KMS-11 (cell line): ENCODE data around the gene PPP1R14D.

Source experiments
- H2AFZ ChIP-seq: fragments of 200-600 bp; sonication (generic); 2 replicates; pipeline ENCODE4 v1.6.1; 2016; ENCODE audit warnings: antibody characterized with exemption, mixed run types, low read depth
- H3K27ac ChIP-seq: fragments of 200-600 bp; sonication (generic); 2 replicates; pipeline ENCODE4 v1.6.1; 2016; ENCODE audit warnings: mild to moderate bottlenecking, mixed run types
- H3K27me3 ChIP-seq: fragments of 200-600 bp; sonication (generic); 2 replicates; pipeline ENCODE4 v1.6.1; 2017; ENCODE audit warnings: mild to moderate bottlenecking, low read depth, mixed run types, moderate library complexity; ENCODE audit not compliant: insufficient read depth
- H3K36me3 ChIP-seq: fragments of 200-600 bp; sonication (generic); 2 replicates; pipeline ENCODE4 v1.6.1; 2017; ENCODE audit warnings: mild to moderate bottlenecking, mixed run types; ENCODE audit not compliant: insufficient read depth
- H3K4me1 ChIP-seq: fragments of 200-600 bp; sonication (generic); 2 replicates; pipeline ENCODE4 v1.6.1; 2016; ENCODE audit warnings: mild to moderate bottlenecking, low read depth, mixed run types; ENCODE audit not compliant: poor library complexity, severe bottlenecking
- H3K4me2 ChIP-seq: fragments of 200-600 bp; sonication (generic); 2 replicates; pipeline ENCODE4 v1.7.0; 2016; ENCODE audit warnings: mild to moderate bottlenecking, mixed run types
- H3K4me3 ChIP-seq: fragments of 200-600 bp; sonication (generic); IDR thresholded peaks from 2 replicates; pipeline ENCODE4 v1.6.1; 2017; ENCODE audit warnings: low read depth, low read length, mixed read lengths; ENCODE audit not compliant: insufficient read depth
- H3K79me2 ChIP-seq: fragments of 200-600 bp; sonication (generic); 2 replicates; pipeline ENCODE4 v1.6.1; 2016; ENCODE audit warnings: low read depth, mixed run types; ENCODE audit not compliant: insufficient read depth
- H3K9ac ChIP-seq: fragments of 200-600 bp; sonication (generic); 2 replicates; pipeline ENCODE4 v1.6.1; 2016; ENCODE audit warnings: mild to moderate bottlenecking, mixed run types
- H4K20me1 ChIP-seq: fragments of 200-600 bp; sonication (generic); 2 replicates; pipeline ENCODE4 v1.6.1; 2016; ENCODE audit warnings: mild to moderate bottlenecking, mixed run types; ENCODE audit not compliant: insufficient read depth
- TF ChIP-seq, protein P1 (sequence below): fragments of 200-600 bp; sonication (generic); conservative IDR thresholded peaks from 2 replicates; pipeline ENCODE4 v1.6.1; 2017; ENCODE audit warnings: low read depth, mild to moderate bottlenecking, antibody characterized with exemption, low read length, moderate library complexity, mixed read lengths

The PPP1R14D gene

DNA sequence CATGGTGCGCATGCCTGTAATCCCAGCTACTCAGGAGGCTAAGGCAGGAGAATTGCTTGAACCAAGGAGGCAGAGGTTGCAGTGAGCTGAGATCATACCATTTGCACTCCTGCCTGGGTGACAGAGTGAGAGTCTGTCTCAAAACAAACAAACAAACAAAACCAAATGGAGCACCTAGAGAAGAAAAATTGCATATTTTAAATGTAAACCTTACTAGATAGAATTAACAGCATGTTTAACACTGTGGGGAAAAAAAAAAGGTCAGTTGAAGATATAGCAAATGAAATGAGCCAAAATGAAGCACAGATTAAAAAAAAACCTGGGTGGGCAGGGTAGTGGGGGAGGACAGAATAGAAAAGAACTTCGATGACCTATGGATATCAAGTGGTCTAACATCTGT lies 7.3 kb downstream of the PPP1R14D start:
- TF ChIP-seq, protein P1, sequence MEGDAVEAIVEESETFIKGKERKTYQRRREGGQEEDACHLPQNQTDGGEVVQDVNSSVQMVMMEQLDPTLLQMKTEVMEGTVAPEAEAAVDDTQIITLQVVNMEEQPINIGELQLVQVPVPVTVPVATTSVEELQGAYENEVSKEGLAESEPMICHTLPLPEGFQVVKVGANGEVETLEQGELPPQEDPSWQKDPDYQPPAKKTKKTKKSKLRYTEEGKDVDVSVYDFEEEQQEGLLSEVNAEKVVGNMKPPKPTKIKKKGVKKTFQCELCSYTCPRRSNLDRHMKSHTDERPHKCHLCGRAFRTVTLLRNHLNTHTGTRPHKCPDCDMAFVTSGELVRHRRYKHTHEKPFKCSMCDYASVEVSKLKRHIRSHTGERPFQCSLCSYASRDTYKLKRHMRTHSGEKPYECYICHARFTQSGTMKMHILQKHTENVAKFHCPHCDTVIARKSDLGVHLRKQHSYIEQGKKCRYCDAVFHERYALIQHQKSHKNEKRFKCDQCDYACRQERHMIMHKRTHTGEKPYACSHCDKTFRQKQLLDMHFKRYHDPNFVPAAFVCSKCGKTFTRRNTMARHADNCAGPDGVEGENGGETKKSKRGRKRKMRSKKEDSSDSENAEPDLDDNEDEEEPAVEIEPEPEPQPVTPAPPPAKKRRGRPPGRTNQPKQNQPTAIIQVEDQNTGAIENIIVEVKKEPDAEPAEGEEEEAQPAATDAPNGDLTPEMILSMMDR: no peak
- Histone ChIP-seq H3K4me3 (no peak overlapping the region), H3K36me3 (no peaks in the 10 kb centered on the region), H2AFZ (no peak overlapping the region), H3K4me2 (no peak overlapping the region), H3K4me1 (no peaks in the 10 kb centered on the region), H4K20me1 (no peaks in the 10 kb centered on the region), H3K9ac (no peak overlapping the region), H3K27ac (no peak overlapping the region), H3K27me3 (no peaks in the 10 kb centered on the region), H3K79me2 (no peaks in the 10 kb centered on the region)

- H3K9ac ChIP-seq: no peak overlapping the region
- TF ChIP-seq, protein P1: no peak
- H3K4me2 ChIP-seq: no peak overlapping the region
- no peaks in the 10 kb centered on the region for H3K27me3 ChIP-seq
- H4K20me1 ChIP-seq: no peaks in the 10 kb centered on the region
- no peaks in the 10 kb centered on the region for H3K36me3 ChIP-seq
- H2AFZ ChIP-seq: no peak overlapping the region
- H3K79me2 ChIP-seq: no peaks in the 10 kb centered on the region
- H3K4me1 ChIP-seq: peaks cover 4% of the 10 kb centered on the region
- no peak overlapping the region for H3K4me3 ChIP-seq
- no peak overlapping the region for H3K27ac ChIP-seq
Measured at GRCh38 chr15:40819048-40819447, 9.5 kb downstream of the PPP1R14D start.

- TF ChIP-seq, protein P1: no peak
- no peak overlapping the region for H2AFZ ChIP-seq
- no peak overlapping the region for H3K4me2 ChIP-seq
Measured at GRCh38 chr15:40815042-40815698, 13.3 kb downstream of the PPP1R14D start.

DNA sequence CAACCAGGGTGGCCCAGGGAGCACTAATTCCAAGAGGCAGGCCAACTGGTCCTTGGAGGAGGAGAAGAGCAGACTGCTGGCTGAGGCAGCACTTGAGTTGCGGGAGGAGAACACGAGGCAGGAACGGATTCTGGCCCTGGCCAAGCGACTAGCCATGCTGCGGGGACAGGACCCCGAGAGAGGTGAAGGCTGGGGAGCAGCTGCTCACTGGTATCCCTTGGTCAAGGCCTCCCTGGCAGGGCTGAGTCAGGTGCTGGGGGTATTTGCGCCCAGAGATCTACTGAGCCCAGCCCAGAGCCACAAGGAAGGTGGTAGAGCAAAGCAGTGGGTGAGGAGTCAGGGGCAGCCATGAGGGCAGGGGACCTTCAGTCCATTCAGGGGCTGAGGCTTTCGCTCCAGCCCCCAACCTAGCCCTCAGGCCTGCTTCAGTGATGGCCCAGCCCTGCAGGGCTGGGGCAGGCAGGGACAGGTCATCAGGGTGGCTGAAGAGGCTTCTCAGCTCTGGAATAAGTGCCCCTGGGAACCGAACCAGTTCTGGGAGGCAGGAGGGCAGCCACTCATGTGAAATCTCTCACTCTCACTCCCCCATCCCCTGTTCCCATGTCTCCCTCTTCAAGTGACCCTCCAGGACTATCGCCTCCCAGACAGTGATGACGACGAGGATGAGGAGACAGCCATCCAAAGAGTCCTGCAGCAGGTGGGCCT lies 15.6 kb downstream of the PPP1R14D start:
- H3K9ac ChIP-seq: no peak overlapping the region
- H2AFZ ChIP-seq: no peak overlapping the region
- no peak overlapping the region for H3K4me3 ChIP-seq
- no peaks in the 10 kb centered on the region for H3K36me3 ChIP-seq
- H3K27ac ChIP-seq: no peak overlapping the region
- H3K79me2 ChIP-seq: no peaks in the 10 kb centered on the region
- no peaks in the 10 kb centered on the region for H4K20me1 ChIP-seq
- H3K27me3 ChIP-seq: no peaks in the 10 kb centered on the region
- no peak overlapping the region for H3K4me2 ChIP-seq
- H3K4me1 ChIP-seq: peaks cover 10% of the 10 kb centered on the region
- TF ChIP-seq, protein P1: no peak

More at GRCh38 chr15:40815042-40815698, 13.3 kb downstream of the PPP1R14D start:
- Histone ChIP-seq H3K9ac (no peak overlapping the region), H3K27me3 (no peaks in the 10 kb centered on the region), H3K36me3 (no peaks in the 10 kb centered on the region), H3K27ac (no peak overlapping the region), H4K20me1 (no peaks in the 10 kb centered on the region), H3K4me3 (no peak overlapping the region), H3K4me1 (peaks cover 4% of the 10 kb centered on the region), H3K79me2 (no peaks in the 10 kb centered on the region)
